ENCODE results near the gene PRLHR.

PRLHR gene

DNA sequence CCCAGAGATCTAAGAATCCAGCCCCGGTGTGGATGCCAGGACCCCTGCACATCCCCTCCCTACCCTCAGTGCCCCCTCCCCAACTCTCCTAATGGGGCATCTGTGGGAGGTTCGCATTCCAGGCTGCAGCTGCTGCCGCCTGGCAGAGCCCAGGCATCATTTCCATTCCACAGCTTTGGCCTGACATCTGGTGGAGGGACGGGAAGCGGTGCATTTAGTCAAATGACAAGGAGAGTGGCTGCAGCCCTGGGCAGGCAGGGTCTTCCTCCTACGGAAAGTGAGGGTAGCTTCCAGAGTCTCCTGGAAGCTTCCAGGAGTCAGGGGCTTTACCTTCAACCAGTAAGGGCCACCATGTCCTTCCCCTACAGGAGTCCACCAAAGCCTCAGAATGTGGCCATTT, 30.8 kb downstream of the PRLHR start:
- Mint-ChIP-seq H3K27ac (no peak overlapping the region), H3K36me3 (ENCODE audit: low read depth) (no peaks in the 10 kb centered on the region), H3K9me3 (peaks cover 19% of the 10 kb centered on the region), H3K4me3 (no peak overlapping the region), H3K27me3 (ENCODE audit: low read depth, poor library complexity) (peaks cover 7% of the 10 kb centered on the region), H3K4me1 (peaks cover 7% of the 10 kb centered on the region)
- DNase-seq = peak; percentile 43
- TF ChIP-seq, protein P1, sequence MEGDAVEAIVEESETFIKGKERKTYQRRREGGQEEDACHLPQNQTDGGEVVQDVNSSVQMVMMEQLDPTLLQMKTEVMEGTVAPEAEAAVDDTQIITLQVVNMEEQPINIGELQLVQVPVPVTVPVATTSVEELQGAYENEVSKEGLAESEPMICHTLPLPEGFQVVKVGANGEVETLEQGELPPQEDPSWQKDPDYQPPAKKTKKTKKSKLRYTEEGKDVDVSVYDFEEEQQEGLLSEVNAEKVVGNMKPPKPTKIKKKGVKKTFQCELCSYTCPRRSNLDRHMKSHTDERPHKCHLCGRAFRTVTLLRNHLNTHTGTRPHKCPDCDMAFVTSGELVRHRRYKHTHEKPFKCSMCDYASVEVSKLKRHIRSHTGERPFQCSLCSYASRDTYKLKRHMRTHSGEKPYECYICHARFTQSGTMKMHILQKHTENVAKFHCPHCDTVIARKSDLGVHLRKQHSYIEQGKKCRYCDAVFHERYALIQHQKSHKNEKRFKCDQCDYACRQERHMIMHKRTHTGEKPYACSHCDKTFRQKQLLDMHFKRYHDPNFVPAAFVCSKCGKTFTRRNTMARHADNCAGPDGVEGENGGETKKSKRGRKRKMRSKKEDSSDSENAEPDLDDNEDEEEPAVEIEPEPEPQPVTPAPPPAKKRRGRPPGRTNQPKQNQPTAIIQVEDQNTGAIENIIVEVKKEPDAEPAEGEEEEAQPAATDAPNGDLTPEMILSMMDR (IDR thresholded peaks at IDR 0.05) = peak; percentile 23

DNA sequence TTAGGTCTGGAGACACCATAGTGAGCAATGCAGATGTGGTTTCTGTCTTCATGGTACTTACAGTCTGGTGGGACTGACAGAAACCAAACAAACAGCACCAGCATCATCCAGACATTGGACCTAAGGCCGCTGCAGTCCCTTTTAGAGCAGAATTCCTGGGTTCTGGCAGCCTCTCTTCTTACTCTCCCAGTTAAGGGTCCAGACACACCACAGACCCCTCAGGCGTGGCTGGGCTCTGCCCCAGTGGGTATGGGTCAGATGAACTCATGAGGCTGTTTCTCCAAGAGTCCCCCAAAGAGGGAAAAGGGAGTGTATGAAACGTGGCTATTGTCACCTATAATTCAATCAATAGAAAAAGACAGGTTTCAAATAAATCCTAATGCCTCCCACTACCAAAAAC, 31.3 kb downstream of the PRLHR start:
- DNase-seq = no peak
- Mint-ChIP-seq H3K9me3 (peaks cover 22% of the 10 kb centered on the region), H3K27ac (no peak overlapping the region), H3K4me3 (no peak overlapping the region), H3K27me3 (ENCODE audit: low read depth, poor library complexity) (peaks cover 4% of the 10 kb centered on the region), H3K36me3 (ENCODE audit: low read depth) (no peaks in the 10 kb centered on the region), H3K4me1 (peaks cover 7% of the 10 kb centered on the region)
- TF ChIP-seq, protein P1 (IDR thresholded peaks at IDR 0.05) = no peak

DNA sequence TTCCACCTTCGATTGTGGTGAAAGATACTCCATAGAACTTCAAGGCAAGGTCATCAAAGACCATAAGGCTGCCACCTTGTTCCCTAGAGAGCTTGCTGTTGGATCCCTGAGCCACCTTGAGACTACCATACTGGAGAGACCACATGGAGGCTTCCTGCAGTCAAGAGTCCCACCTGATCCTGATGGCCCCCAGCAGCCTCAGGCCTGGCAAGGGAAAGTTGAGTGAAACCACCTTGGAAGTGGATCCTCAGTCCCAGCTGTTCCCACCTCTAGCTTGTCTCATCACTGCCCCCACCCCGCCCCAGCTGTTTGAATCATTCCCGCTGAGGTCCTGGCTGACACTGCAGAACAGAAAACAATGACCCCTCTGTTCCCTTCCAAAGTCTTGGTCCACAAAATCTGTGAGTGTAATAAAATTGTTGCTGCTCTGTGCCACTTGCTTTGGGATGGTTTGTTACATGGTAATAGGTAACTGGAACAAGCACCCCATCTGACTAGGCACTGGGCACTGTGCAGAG, 32.0 kb downstream of the PRLHR start:
- H3K27me3 Mint-ChIP-seq (ENCODE audit: low read depth, poor library complexity) = peaks cover 4% of the 10 kb centered on the region
- H3K4me1 Mint-ChIP-seq = peaks cover 7% of the 10 kb centered on the region
- DNase-seq = no peak
- H3K36me3 Mint-ChIP-seq (ENCODE audit: low read depth) = no peaks in the 10 kb centered on the region
- TF ChIP-seq, protein P1 (IDR thresholded peaks at IDR 0.05) = no peak
- H3K4me3 Mint-ChIP-seq = no peak overlapping the region
- no peak overlapping the region for H3K27ac Mint-ChIP-seq
- H3K9me3 Mint-ChIP-seq = peaks cover 22% of the 10 kb centered on the region

DNA sequence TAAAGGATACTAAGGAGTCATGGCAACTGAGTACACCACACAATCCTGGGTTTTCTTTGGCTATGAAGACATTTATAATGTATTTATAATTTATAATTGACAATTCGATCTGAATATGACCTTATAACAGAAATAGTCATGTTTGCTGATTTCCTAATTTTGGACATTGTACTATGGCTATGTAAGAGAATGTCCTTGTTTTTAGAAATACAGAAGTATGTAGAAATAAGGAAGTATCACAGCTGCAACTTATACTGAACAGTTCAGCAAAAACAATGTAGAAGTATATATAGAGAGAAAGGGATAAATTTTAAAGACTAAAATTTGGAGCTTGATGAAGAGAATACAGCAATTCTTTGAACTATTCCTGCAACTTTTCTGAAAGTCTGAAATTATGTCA, 32.6 kb downstream of the PRLHR start:
- DNase-seq = no peak
- TF ChIP-seq, protein P1 (IDR thresholded peaks at IDR 0.05) = no peak
- H3K27me3 Mint-ChIP-seq (ENCODE audit: low read depth, poor library complexity) = peaks cover 4% of the 10 kb centered on the region
- H3K4me3 Mint-ChIP-seq = no peak overlapping the region
- peaks cover 22% of the 10 kb centered on the region for H3K9me3 Mint-ChIP-seq
- H3K27ac Mint-ChIP-seq = no peak overlapping the region
- peaks cover 7% of the 10 kb centered on the region for H3K4me1 Mint-ChIP-seq
- no peaks in the 10 kb centered on the region for H3K36me3 Mint-ChIP-seq (ENCODE audit: low read depth)

DNA sequence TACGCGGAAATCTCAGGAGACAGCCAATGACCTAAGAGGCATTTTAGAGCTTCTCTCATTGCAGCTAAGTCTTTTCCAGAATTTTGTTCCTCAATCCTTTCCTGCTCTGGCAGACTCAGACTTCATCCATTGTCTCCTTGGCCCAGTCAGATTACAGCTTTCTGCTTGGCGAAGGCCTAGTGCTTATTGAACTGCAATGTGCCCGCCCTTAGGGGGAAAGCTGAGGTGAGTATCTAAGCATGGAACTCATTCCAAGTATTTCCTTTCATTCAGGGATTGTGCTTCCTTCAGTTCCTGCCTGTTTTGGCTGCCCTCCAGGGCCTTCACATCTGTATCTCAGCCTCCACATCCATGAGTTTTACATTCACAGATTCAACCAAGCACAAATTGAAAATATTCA, 37.5 kb downstream of the PRLHR start:
- Mint-ChIP-seq H3K27ac (no peak overlapping the region), H3K9me3 (peaks cover 22% of the 10 kb centered on the region), H3K36me3 (ENCODE audit: low read depth) (no peaks in the 10 kb centered on the region), H3K4me1 (no peaks in the 10 kb centered on the region), H3K4me3 (no peak overlapping the region), H3K27me3 (ENCODE audit: low read depth, poor library complexity) (no peaks in the 10 kb centered on the region)
- DNase-seq = no peak
- TF ChIP-seq, protein P1 (IDR thresholded peaks at IDR 0.05) = no peak

DNA sequence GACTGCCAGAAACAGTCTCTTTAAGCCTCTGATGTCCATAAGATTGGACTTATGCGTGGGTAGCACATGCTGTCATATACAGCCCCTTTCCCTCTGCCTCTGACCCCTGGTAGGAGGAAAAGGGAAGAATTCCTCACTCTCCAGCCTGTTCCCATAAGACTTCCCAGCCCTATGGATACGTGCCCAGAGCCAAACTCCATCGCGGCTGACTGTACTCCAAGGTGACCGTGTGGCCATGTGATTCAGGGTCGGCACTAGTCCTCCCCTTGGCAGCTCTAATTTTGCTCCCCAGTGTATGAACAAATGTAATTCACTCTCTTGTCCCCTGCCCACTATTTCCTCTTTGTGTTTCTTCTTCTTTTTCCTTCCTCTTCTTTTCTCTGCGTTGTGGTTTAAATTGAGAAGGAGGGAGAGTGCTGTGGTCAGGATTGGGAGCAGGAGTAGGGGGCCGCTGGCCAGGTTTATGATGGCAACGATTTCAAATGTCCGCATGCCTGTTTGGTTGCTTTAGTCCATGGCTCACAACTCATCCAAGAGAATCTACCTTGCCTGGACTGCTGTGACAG, 43.8 kb downstream of the PRLHR start:
- TF ChIP-seq, protein P1 (IDR thresholded peaks at IDR 0.05) = no peak
- no peaks in the 10 kb centered on the region for H3K4me1 Mint-ChIP-seq
- no peak for DNase-seq
- peaks cover 13% of the 10 kb centered on the region for H3K27me3 Mint-ChIP-seq (ENCODE audit: low read depth, poor library complexity)
- H3K36me3 Mint-ChIP-seq (ENCODE audit: low read depth) = no peaks in the 10 kb centered on the region
- H3K4me3 Mint-ChIP-seq = no peak overlapping the region
- H3K9me3 Mint-ChIP-seq = no peaks in the 10 kb centered on the region
- H3K27ac Mint-ChIP-seq = no peak overlapping the region

Data from nephron progenitor cell (in vitro differentiated cells).